Ureter (tissue), 1 donor: Measurements from ENCODE around the gene LPCAT2. TPM values are rescaled to one million over a fixed set of nuclear protein-coding genes. Genes with fewer than 3 reads are reported as not detected.

Experiments
- DNase-seq: peaks from one replicate; pipeline ENCODE4 v3.0.0-alpha.2; 2020; ENCODE audit warnings: low spot score
- total RNA-seq: library from RNA; stranded (reverse); gene quantifications from one replicate; pipeline ENCODE4 v1.2.4, GENCODE V29; 2023
- donor health status: DM: yes; HTN: yes; CAD: no.

Gene LPCAT2
- total RNA-seq, 1 donor from 2014 or later, result 23.6 TPM

DNA sequence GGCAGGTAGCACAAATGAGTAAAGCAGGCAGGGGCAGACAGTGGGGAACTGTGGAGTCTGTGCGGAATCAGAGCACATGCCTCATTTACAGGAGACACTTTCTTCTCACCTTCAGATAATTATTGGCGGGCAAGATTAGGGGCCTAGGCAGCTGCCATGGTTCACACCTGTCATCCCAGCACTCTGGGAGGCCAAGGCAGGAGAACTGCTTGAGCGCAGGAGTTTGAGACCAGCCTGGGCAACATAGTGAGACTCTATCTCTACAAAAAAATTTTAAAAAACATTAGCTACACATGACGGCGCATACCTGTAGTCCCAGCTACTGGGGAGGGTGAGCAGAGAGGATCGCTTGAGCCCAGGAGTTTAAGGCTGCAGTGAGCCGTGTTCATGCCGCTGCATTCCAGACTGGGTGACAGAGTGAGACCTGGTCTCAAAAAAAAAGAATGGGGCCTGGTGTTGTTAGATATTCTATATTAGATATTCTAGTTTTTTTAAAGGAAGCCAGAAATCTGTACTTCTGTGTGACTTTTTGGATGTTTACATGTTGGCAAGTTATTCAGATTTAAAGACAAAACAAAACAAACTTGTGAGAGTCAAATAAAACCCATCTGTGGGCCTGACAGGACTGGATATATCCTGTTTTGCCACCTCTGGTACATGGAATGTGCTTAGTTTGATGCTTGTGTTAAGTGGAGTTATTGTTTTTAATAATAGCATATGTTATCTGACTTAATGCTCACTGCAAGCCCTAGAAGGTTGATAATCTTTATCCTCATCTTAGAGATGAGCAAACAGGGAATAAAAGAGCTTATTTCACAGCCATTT is 4.9 kb upstream of the LPCAT2 start:
- DNase-seq, result no peak

DNA sequence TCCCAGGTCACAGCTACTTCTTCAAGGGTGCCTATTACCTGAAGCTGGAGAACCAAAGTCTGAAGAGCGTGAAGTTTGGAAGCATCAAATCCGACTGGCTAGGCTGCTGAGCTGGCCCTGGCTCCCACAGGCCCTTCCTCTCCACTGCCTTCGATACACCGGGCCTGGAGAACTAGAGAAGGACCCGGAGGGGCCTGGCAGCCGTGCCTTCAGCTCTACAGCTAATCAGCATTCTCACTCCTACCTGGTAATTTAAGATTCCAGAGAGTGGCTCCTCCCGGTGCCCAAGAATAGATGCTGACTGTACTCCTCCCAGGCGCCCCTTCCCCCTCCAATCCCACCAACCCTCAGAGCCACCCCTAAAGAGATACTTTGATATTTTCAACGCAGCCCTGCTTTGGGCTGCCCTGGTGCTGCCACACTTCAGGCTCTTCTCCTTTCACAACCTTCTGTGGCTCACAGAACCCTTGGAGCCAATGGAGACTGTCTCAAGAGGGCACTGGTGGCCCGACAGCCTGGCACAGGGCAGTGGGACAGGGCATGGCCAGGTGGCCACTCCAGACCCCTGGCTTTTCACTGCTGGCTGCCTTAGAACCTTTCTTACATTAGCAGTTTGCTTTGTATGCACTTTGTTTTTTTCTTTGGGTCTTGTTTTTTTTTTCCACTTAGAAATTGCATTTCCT is 3.4 kb upstream of the LPCAT2 start:
- DNase-seq, result no peak

DNA sequence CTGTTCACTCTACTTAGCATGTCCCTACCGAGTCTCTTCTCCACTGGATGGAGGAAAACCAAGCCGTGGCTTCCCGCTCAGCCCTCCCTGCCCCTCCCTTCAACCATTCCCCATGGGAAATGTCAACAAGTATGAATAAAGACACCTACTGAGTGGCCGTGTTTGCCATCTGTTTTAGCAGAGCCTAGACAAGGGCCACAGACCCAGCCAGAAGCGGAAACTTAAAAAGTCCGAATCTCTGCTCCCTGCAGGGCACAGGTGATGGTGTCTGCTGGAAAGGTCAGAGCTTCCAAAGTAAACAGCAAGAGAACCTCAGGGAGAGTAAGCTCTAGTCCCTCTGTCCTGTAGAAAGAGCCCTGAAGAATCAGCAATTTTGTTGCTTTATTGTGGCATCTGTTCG is 2.8 kb upstream of the LPCAT2 start:
- DNase-seq, result no peak

DNA sequence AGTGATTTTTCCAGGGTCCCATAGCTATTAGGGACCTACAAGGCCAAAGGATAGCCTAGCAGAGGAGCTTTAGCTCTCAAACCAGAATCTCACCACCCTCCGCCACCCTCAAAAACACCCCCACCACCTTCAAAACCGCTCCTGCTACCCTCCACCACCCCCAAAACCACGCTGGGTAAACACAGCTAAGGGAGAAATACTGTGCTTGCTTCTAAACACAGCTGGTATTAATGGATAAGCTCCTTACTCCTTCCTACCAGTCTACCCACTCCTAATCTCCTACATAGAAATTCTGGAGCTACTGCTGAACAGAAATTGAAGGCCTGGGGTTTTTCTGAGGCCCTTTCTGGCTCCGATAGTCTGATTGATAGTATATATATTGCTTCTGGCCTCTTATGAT is 2.2 kb upstream of the LPCAT2 start:
- DNase-seq, result no peak

DNA sequence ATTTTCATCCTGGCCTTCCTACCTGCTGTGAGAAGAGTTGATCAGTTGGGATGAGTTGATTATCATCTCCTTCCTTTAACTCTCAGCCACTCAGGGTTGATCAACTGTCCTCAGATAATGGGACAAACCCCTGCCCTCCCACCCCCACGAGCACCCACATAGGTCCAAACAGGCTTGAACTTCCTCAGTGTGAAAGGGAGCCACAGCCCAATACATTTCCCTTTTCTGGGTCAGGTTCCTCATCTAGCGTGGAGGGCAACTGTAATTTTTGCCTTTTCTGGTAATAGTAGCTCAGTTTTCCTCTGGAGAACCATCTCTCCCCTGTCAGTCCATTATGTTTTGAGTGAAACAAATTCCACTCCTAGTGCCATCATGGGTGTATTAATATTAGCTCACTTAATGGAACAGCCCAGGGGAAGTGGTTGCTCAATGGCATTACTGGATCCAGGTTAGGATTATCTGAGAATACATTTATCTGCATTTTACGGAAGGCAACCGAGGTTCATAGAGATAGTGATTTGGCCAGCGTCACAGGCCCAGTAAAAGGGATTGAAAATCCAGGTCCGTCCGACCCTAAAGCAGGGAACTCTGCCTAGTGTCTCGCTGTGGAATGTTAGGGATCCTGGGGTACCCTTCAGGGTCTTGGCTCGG is 476 bp upstream of the LPCAT2 start:
- no peak for DNase-seq

DNA sequence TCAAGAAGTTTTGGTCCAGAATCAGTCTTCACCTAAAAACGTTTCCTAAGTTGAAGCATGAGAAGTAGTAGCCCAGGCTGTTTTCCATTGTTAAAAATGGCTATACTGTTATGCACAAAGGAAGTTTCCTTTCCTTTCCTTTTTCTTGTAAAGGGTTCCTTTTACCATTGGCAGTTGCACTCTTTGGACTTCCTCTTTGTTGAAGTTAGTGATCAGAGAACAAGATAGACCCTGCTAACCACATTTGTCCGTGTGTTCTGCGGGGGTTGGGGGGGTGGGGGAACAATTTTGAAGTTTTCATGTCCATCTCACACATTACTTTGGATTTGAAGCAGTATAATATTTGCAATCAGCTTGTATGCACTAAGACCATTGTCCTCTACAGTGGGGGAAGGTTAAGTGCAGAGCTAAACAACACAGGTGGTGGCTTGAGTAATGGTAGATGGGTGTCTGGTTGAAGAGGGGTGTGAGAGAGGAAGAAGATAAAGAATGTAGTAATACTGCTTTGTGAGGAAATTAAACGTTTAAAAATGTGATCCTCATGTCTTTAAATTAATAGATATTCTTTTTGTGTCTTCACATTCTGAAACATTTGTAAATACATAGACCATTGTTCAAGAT is 1.4 kb downstream of the LPCAT2 start:
- DNase-seq, result no peak

DNA sequence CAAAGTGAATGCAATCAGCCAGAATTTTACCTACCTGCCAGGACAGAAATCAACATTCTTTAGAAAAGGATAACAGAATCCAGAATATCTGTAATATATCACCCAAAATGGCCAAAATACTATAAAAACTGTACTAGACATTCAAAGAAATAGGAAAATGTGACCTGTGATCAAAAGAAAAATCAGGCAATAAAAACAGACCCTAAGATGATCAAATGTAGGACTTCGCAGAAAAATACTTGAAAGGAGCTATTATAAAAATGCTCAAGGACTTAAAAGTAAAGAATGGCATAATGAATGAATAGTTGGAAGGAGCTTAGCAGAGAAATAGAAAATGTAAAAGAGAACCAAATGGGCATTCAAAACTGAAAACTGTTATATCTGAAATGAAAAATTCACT is 4.1 kb downstream of the LPCAT2 start:
- DNase-seq, result no peak

DNA sequence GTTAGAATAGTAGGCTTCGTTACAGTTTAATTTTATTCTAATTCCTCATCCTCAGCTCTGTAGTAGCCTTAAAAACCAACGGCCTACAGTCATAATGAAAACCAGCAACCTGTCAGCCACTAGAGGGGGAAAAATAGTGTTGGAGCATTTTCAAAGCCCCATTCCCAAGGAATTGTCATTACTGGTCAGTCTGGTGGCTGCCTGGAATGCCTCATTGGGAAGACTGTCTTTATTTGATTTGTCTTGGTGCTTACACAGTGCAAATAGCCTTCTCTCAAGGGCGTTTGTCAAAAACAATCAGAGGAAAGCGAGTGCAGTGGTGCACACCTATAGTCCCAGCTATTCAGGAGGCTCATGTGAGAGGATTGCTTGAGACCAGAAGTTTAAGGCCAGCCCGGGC is 4.7 kb downstream of the LPCAT2 start:
- DNase-seq, result no peak

DNA sequence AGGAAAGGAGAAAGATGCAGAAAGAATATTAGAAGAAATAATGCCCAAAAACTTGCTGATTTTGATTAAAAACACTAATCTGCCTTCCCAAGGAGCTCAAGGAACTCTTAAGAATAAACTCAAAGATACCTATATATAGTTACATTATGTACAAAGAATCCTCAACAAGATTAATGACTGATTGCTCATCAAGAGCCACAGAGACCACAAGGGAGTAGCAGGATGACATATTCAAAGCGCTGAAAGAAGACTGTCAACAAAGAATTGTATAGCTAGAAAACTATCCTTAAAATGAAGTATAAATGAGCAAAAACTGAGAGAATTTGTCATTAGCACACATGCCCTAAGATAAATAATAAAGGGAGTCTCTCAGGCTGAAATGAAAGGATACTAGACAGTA is 6.2 kb downstream of the LPCAT2 start:
- no peak for DNase-seq

DNA sequence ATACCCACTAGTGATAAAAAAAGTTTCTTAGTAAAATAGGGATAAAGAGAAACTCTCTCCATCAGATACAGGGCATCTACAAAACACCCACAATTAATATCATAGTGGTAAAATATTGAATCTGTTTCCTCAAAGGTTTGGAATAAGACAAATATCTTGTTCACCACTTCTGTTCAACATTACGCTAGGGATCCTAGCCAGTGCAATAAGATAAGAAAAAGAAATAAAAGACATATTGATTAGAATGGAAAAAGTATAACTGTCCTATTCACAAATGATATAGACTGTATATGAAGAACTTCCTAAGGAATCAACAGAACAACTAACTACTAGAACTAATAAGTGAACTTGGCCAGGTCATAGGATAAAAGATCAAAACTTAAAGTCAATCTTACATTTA is 12.9 kb downstream of the LPCAT2 start:
- DNase-seq, result no peak

DNA sequence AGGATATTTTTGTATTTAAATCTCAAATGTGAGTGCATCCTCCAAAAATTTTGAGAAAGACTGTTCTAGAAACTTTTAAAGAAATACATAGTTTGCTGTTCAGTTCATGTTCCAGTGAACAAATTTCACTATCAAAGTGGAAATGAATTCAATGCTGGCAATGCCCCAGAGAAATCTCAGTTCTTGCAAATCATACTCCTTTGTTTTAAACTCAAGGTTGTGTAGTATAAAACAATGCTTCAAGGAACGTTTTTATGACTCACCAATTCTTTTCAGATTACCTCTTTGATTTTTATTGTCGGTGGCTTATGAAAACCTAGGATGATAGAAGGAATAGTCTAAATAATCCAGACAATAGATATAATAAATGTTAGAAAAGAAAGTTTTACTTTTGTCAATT is 17.6 kb downstream of the LPCAT2 start:
- no peak for DNase-seq

DNA sequence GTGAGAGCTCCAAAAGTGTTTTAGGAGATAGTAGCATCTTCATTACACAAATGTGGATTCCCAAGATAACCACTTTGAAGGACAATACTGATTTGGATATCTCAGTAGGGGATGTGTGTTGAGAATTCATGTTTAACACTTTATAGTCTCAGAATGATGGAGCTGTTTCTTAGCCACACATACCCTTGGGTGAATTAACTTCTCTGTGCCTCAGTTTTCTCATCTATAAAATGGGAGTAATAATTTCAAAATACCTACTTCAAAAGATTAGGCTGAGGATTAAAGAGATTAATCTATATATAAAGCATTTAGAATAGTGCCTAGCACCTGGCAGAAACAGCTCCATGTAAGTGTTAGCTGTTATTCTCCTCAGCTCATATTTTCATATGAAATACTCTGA is 19.0 kb downstream of the LPCAT2 start:
- DNase-seq, result no peak

DNA sequence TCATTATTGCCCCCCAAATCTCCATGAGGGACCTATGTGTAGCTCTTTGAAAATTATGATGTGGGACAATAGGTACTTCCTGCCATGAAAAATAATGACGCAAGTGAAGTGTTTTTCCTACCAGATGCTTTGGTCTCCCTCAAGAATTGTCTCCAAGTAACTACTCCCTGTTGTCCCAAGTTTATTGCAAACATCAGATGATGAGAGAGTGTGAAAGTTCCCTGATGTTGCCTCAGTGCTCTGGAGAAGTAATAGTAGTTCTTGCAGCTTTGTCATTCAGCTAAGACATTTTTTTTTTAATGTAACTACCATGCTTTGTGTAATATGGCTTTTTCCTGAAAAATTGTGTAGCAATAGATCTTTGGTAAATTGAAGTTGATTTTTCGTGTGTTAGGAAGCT is 20.1 kb downstream of the LPCAT2 start:
- no peak for DNase-seq

DNA sequence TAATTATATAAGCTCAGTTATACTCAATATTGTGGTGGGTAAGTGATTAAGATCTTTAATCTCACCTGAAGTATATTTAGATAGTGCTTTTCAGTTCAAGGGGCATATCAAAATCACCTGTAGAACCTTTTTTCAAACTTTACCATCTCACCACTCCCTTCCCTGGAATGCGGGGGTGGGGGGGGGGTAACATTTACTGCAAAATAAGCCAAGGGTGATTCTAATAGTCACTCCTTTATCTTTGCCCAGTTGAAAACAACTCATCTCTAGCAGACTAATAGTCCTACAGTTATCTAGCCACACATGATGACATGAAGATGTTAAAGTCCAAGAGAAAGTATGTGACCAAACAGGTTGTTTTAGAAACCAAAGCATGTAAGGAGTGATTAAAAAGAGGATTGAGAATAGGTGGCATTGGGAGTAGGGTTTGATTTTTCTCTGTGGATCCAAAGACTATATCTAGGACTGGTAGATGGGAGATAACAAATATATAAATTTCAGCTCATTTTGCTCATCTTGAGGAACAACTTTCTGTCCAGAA is 21.5 kb downstream of the LPCAT2 start:
- DNase-seq, result no peak

DNA sequence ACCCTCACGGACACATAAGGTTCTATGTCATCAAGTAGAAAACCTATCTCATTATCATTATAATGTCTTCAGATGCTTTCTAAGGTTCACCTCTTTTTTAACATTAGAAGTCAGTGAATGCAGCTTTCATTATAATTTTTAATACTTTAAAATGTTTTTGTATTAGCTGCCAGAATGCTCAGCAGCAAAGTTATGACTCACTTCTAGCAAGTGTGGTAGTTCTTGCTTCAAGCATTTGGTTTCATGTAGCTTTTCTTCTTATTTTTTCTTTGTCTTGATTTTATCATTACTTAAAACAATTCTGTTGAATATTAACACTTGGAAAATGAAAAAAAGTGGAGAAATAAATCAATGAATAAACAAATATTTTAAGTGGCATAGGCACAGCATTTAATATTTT is 23.4 kb downstream of the LPCAT2 start:
- no peak for DNase-seq

DNA sequence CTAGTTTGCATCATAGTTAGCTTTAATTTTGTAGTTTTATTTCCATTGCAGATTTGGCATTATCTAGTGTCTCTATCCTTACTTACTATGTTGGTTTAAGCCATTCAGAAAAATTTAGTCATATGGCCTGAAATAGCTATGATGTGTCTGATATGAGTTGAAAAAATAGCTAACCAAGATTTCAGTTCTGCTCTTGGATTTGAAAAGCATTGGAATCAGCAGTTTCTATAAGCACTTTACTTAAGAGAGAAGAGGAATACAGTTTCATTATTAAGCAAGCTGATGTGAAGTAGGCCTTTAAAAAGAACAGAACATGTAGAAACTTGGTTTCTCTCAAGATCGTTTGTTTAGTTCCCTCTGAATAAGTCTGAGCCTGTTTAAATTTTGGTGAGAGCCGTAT is 25.9 kb downstream of the LPCAT2 start:
- DNase-seq, result no peak

DNA sequence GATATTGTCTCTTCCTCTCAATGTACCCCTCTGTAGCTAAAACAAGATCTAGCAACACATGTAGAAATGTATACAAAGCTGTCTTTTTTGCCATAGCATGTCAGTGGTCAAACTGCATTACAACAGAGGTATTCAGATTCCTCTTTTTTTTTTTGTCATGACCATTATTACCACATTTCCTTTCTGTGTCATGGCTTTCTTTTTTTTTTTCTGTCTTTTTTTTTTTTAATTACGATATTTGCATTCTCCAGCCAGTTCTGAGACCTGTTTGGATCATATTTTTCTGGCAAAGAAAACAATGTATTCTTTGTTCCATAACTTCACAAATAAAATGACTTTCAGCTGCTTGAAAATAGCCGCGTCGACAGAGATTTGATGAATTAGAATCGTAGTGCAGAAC is 30.2 kb downstream of the LPCAT2 start:
- DNase-seq, result no peak

DNA sequence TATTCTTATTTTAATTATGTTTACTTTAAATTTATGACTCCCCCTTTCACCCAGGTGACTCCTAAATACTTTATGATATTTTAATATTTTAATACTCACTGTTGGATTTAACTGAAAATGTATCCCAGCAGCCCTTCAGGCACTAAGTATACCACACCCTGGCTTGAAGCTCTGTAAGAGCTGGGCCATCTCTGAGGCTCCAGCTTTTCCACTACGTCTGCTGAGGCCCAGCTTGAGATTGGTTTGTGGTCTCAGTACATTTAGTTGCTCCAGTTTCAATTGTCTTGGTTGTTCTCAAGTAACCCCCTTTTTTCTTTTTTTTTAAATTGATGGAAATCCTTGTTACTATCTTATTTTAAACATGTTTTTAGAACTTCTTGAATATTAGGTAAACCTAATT is 30.6 kb downstream of the LPCAT2 start:
- no peak for DNase-seq

DNA sequence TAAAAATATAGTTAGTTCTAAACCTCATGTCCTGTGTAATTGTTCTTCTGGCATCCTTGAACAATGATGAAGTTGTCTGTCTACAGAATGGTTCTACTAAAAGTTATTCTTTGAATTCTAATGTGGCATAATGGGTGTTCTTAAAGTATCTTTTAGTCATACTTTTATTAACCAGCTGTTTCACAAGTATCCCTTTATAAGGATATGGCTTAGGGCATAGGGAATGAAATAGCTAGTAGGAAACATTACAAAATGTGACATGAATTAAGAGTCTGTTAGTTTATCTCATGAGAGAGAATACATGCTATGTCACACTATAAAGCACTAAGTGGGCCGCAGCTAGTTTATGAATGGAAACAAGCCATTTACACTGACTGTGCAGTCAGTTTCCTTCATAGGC is 31.3 kb downstream of the LPCAT2 start:
- no peak for DNase-seq

DNA sequence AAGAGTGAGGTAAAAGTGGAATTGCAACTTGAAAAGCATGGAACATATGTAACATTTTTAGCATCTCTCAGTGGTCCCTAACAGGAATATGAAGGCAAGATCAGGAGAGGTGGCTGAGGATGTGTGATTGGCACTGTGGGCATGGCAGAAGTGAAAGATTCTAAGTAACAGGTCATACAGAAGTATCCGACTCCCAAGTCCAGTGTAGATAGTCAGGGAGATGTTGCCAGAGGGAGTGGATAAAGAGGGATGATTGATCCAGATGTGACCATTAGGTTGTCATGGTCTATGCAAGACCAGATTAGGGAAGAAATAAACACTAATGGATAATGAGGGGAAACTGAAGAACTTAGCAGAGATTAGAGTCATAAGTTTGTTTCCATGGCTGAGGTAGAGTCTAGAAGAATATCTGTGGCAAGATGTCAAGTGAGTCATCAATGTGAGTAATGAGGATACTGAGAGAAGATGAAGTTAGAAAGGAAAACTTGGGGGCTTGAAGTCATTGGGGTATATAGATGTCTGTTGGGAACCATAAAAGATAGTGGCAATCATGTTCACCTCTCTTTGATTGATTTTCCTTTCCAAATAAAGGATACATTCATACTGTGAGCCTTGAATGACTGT is 33.7 kb downstream of the LPCAT2 start:
- DNase-seq, result no peak

DNA sequence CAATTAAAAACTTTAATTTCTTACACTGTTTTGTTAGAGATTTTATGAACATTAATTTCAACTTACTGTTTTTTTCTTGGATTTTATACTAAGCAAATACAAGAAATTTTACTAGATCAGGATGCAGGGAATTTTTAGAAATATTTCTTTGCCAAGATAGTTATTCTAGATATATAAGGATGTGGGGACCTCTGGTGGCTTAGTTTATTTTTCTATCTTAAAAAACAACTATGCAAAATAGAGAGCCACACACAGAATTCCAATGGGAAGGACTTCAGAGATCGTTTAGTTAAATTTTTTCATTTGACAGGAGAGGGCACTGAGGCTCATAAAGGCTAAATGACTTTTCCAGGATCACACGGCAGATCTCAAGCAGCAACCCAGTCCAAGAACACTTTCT is 34.6 kb downstream of the LPCAT2 start:
- no peak for DNase-seq

DNA sequence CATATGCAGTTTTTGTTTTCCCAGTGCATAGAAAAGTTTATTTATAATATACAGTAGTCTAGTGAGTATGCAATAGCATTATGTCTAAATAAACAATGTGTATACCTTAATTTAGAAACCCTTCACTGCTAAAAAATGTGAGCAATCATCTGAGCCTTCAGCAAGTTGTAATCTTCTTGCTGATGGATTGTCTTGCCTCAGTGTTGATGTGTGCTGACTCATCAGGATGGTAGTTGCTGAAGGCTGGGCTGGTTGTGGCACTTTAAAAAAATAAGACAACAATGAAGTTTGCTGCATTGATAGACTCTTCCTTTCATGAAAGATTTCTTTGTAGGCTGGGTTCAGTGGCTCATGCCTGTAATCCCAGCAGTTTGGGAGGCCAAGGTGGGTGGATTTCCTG is 43.7 kb downstream of the LPCAT2 start:
- DNase-seq, result no peak
